HG02970 (cell line): ENCODE data around the gene COQ5.

Experiments used
- ATAC-seq: cut with Tn5 transposase; IDR thresholded peaks from one replicate; pipeline ENCODE4 v1.9.1; 2021; ENCODE audit warnings: mild to moderate bottlenecking, moderate library complexity, moderate number of reproducible peaks; ENCODE audit not compliant: unreplicated experiment, low FRiP score

The COQ5 gene

GRCh38 chr12:120460157-120460556 lies 68.8 kb downstream of the COQ5 start:
- ATAC-seq: no peak

GRCh38 chr12:120457133-120457532 lies 71.8 kb downstream of the COQ5 start:
- ATAC-seq: no peak

- ATAC-seq: no peak
Measured at GRCh38 chr12:120455302-120455701, 73.7 kb downstream of the COQ5 start.

GRCh38 chr12:120453977-120454376 lies 75.0 kb downstream of the COQ5 start:
- ATAC-seq: no peak
